HepG2 (cell line): ENCODE data around the gene P3H3. TPM values are rescaled to one million over a fixed set of nuclear protein-coding genes. Genes with fewer than 3 reads are reported as not detected.

Experiments used
- ATAC-seq: fragments of 200-7000 bp; cut with Tn5 transposase; 3 replicates; pipeline ENCODE4 v1.9.1; 2020; ENCODE audit warnings: mild to moderate bottlenecking, moderate library complexity
- BruUV-seq: library from RNA; stranded (reverse); fragments of 400-500 nt; replicated peaks from 2 replicates; lab custom pipeline; 2021; lab: Mats Ljungman, UMichigan
- CTCF ChIA-PET: fragments of 300-600 bp; formaldehyde crosslinking; extraction: SDS; loops from one replicate; lab custom pipeline; 2021; ENCODE audit warnings: low total read pairs, inconsistent platforms, low intra/inter-chr PET ratio; lab: Yijun Ruan, JAX
- POLR2A ChIA-PET: fragments of 350-600 bp; sonication (Branson Sonifier 250); formaldehyde crosslinking; loops from one replicate; lab custom pipeline; 2020; ENCODE audit warnings: antibody characterized with exemption, inconsistent platforms; lab: Yijun Ruan, JAX
- DNase-seq: peaks from one replicate; pipeline ENCODE4 v3.0.0-alpha.2; 2015; ENCODE audit warnings: low spot score
- FAIRE-seq: peaks from 3 replicates; lab custom pipeline; 2011; peaks lifted over from hg19 to GRCh38; lab: Jason Lieb, UNC
- H2AFZ ChIP-seq: one replicate; pipeline ENCODE4 v1.6.1; 2011; ENCODE audit warnings: low read length, inconsistent platforms
- H3K27ac ChIP-seq: fragments of 300-600 bp; 3 replicates; pipeline ENCODE4 v1.8.0; 2011; ENCODE audit warnings: mixed run types, mild to moderate bottlenecking, mixed read lengths, low read length, inconsistent platforms; ENCODE audit not compliant: insufficient read depth; ENCODE audit errors: extremely low read length
- H3K27me3 ChIP-seq, 2 experiments: fragments of 200-600 bp in 1 of 2; 2 replicates in 1 of 2; 3 replicates in 1 of 2; pipeline versions ENCODE4 v1.6.0 to v1.8.0; 2011; ENCODE audit warnings: low read length in 2 of 2, mild to moderate bottlenecking in 2 of 2, moderate library complexity in 2 of 2, inconsistent platforms in 1 of 2; ENCODE audit not compliant: insufficient read depth in 2 of 2, control insufficient read depth in 1 of 2
- H3K36me3 ChIP-seq, 2 experiments: fragments of 200-600 bp in 1 of 2; replicated peaks in 1 of 2; 2 replicates in 1 of 2; 3 replicates in 1 of 2; pipeline versions ENCODE4 v1.5.1 to v1.8.0; 2011; ENCODE audit warnings: low read length in 2 of 2, inconsistent platforms in 1 of 2; ENCODE audit not compliant: insufficient read depth in 2 of 2, control insufficient read depth in 1 of 2
- H3K4me1 ChIP-seq: 2 replicates; pipeline ENCODE4 v1.5.1; 2012; ENCODE audit warnings: low read length, inconsistent platforms; ENCODE audit not compliant: insufficient read depth
- H3K4me2 ChIP-seq: 2 replicates; pipeline ENCODE4 v1.6.0; 2011; ENCODE audit warnings: low read depth, low read length, inconsistent platforms
- H3K4me3 ChIP-seq, 3 experiments: fragments of 200-600 bp in 1 of 3; sonication (generic), shearing (Covaris generic) in 1 of 3; replicated peaks in 1 of 3; 2 replicates each; pipeline ENCODE4 v1.5.1; 2011 to 2016; ENCODE audit warnings: low read length in 3 of 3, inconsistent platforms in 2 of 3, low read depth in 2 of 3, mild to moderate bottlenecking in 2 of 3, control low read depth in 1 of 3, mixed read lengths in 1 of 3; ENCODE audit not compliant: insufficient read depth in 1 of 3
- H3K79me2 ChIP-seq: one replicate; pipeline ENCODE4 v1.6.1; 2011; ENCODE audit warnings: low read length, inconsistent platforms; ENCODE audit not compliant: insufficient read depth
- H3K9ac ChIP-seq: 2 replicates; pipeline ENCODE4 v1.6.0; 2011; ENCODE audit warnings: mild to moderate bottlenecking, low read depth, low read length, inconsistent platforms; ENCODE audit not compliant: insufficient read depth
- H3K9me3 ChIP-seq: 2 replicates; pipeline ENCODE4 v1.5.1; 2012; ENCODE audit warnings: mild to moderate bottlenecking, low read length
- H4K20me1 ChIP-seq: 2 replicates; pipeline ENCODE4 v1.6.0; 2011; ENCODE audit warnings: inconsistent platforms, mild to moderate bottlenecking, low read length, moderate library complexity; ENCODE audit not compliant: insufficient read depth
- ERF ChIP-seq: IDR thresholded peaks from 2 replicates; pipeline ENCODE4 v1.6.1; 2018; ENCODE audit warnings: missing biosample characterization, missing genetic modification reagents
- MTF1 ChIP-seq: sonication (generic); formaldehyde crosslinking; IDR thresholded peaks from 2 replicates; pipeline ENCODE4 v1.5.0; 2020; ENCODE audit warnings: missing genetic modification reagents
- MXI1 ChIP-seq: IDR thresholded peaks from 3 replicates; pipeline ENCODE4 v1.6.1; 2012; ENCODE audit warnings: low read depth, low read length, inconsistent platforms, borderline replicate concordance
- NCOA2 ChIP-seq: sonication (generic); formaldehyde crosslinking; IDR thresholded peaks from 2 replicates; pipeline ENCODE4 v1.8.0; 2022; ENCODE audit warnings: inconsistent platforms
- NFE2L1 ChIP-seq: sonication (generic); formaldehyde crosslinking; IDR thresholded peaks from 2 replicates; pipeline ENCODE4 v1.4.0; 2020; ENCODE audit warnings: missing genetic modification reagents, mild to moderate bottlenecking, borderline replicate concordance
- NRL ChIP-seq: sonication (generic); formaldehyde crosslinking; IDR thresholded peaks from 2 replicates; pipeline ENCODE4 v1.5.0; 2020; ENCODE audit warnings: missing genetic modification reagents, mild to moderate bottlenecking, moderate library complexity, borderline replicate concordance
- SAP130 ChIP-seq: IDR thresholded peaks from 2 replicates; pipeline ENCODE4 v1.6.1; 2016; ENCODE audit warnings: low read depth
- ZBTB7A ChIP-seq: sonication (generic); formaldehyde crosslinking; IDR thresholded peaks from 2 replicates; pipeline ENCODE4 v1.8.0; 2022; ENCODE audit warnings: mild to moderate bottlenecking, missing genetic modification reagents
- ZNF343 ChIP-seq: sonication (generic); formaldehyde crosslinking; IDR thresholded peaks from 2 replicates; pipeline ENCODE4 v1.4.0; 2020; ENCODE audit warnings: mild to moderate bottlenecking, missing genetic modification reagents
- ZNF451 ChIP-seq: sonication (generic); formaldehyde crosslinking; IDR thresholded peaks from 2 replicates; pipeline ENCODE4 v1.5.0; 2020; ENCODE audit warnings: mild to moderate bottlenecking, missing genetic modification reagents
- ZNF562 ChIP-seq: sonication (generic); formaldehyde crosslinking; IDR thresholded peaks from 2 replicates; pipeline ENCODE4 v1.8.0; 2022; ENCODE audit warnings: missing genetic modification reagents, borderline replicate concordance
- WGBS: methylation state at CpG from one replicate; pipeline ENCODE4 v1.1.6; 2017; ENCODE audit warnings: low lambda C conversion rate; 5-methylcytosine and 5-hydroxymethylcytosine counted together
- in situ Hi-C: cut with HindIII; loops from 2 replicates; pipeline ENCODE4 v1.10.0; 2017; ENCODE audit warnings: low pct_unique_long_range_greater_than_20kb; ENCODE audit not compliant: extremely low pct_ligation_motif_present
- intact Hi-C: fragments of 100-400 bp; cut with micrococcal nuclease; formaldehyde crosslinking; loops from one replicate; pipeline ENCODE4 v1.10.0; 2022; ENCODE audit not compliant: unreplicated experiment
- polyA plus RNA-seq, 8 experiments: library from polyadenylated mRNA; depleted of rRNA in 3 of 8; stranded (reverse) in 7 of 8; unstranded in 1 of 8; fragments of >200 nt; fragmentation: Illumina TruSeq in 4 of 8; extraction: Trizol in 4 of 8; gene quantifications; 2 replicates each; pipeline versions ENCODE4 v1.2.1 to v1.2.3, GENCODE V29; 2011 to 2016; ENCODE audit warnings: low read depth in 4 of 8, missing spikeins in 1 of 8, mixed read lengths in 1 of 8; ENCODE audit not compliant: insufficient read depth in 1 of 8
- total RNA-seq, 5 experiments: library from RNA; depleted of rRNA; stranded (reverse); fragments of >200 nt; fragmentation: Illumina TruSeq; extraction: Trizol; gene quantifications; 2 replicates each; pipeline ENCODE4 v1.2.3, GENCODE V29; 2016; ENCODE audit warnings: low read depth in 1 of 5
- TF ChIP-seq, protein P1 (sequence below): sonication (generic); formaldehyde crosslinking; IDR thresholded peaks from 2 replicates; pipeline ENCODE4 v1.9.0; 2021; ENCODE audit warnings: mild to moderate bottlenecking, missing genetic modification reagents
- TF ChIP-seq, protein P2 (sequence below): sonication (generic); formaldehyde crosslinking; IDR thresholded peaks from 2 replicates; pipeline ENCODE4 v1.4.0; 2020; ENCODE audit warnings: missing genetic modification reagents

Gene P3H3
- total and polyA plus RNA-seq, 2 of the 13 experiments (the other 11 are each of a cell fraction or from before 2014, with no cell fraction given): 20.1 to 20.5 TPM

DNA sequence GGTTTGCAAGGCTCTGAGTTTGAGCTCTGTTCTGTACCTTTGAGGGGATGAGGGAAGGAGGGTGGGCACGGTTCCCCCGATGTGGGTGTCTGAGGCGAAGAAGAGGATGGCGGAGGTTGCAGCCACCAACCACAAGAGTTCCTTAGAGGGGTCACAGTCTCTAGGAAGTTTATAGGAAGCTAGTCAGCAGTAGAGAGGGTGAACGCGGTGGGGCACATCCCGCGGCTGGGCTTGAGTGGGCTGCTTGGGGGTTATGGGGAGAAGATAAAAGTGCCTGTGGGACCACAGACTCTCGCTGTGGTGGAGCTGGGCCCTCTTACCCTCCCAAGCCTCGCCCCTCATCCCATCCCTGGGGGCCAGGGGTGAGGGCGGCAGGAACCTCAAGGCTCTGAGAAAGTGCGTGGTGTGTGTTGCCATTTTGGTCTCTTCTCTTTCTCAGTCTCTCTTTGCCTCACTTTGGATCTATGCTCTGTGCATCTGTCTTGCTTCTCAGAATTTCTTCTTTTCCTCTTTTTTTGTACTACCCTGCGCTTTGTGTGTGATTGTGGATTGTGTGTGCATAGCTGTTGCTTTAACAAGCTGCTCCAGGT lies 36.2 kb upstream of the P3H3 start (continued):
- TF ChIP-seq, protein P1, sequence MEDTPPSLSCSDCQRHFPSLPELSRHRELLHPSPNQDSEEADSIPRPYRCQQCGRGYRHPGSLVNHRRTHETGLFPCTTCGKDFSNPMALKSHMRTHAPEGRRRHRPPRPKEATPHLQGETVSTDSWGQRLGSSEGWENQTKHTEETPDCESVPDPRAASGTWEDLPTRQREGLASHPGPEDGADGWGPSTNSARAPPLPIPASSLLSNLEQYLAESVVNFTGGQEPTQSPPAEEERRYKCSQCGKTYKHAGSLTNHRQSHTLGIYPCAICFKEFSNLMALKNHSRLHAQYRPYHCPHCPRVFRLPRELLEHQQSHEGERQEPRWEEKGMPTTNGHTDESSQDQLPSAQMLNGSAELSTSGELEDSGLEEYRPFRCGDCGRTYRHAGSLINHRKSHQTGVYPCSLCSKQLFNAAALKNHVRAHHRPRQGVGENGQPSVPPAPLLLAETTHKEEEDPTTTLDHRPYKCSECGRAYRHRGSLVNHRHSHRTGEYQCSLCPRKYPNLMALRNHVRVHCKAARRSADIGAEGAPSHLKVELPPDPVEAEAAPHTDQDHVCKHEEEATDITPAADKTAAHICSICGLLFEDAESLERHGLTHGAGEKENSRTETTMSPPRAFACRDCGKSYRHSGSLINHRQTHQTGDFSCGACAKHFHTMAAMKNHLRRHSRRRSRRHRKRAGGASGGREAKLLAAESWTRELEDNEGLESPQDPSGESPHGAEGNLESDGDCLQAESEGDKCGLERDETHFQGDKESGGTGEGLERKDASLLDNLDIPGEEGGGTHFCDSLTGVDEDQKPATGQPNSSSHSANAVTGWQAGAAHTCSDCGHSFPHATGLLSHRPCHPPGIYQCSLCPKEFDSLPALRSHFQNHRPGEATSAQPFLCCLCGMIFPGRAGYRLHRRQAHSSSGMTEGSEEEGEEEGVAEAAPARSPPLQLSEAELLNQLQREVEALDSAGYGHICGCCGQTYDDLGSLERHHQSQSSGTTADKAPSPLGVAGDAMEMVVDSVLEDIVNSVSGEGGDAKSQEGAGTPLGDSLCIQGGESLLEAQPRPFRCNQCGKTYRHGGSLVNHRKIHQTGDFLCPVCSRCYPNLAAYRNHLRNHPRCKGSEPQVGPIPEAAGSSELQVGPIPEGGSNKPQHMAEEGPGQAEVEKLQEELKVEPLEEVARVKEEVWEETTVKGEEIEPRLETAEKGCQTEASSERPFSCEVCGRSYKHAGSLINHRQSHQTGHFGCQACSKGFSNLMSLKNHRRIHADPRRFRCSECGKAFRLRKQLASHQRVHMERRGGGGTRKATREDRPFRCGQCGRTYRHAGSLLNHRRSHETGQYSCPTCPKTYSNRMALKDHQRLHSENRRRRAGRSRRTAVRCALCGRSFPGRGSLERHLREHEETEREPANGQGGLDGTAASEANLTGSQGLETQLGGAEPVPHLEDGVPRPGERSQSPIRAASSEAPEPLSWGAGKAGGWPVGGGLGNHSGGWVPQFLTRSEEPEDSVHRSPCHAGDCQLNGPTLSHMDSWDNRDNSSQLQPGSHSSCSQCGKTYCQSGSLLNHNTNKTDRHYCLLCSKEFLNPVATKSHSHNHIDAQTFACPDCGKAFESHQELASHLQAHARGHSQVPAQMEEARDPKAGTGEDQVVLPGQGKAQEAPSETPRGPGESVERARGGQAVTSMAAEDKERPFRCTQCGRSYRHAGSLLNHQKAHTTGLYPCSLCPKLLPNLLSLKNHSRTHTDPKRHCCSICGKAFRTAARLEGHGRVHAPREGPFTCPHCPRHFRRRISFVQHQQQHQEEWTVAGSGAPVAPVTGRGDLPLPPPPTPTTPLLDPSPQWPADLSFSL (CRISPR knock-in tag): peak; percentile 75; the same call in 1 of the 2 replicates

DNA sequence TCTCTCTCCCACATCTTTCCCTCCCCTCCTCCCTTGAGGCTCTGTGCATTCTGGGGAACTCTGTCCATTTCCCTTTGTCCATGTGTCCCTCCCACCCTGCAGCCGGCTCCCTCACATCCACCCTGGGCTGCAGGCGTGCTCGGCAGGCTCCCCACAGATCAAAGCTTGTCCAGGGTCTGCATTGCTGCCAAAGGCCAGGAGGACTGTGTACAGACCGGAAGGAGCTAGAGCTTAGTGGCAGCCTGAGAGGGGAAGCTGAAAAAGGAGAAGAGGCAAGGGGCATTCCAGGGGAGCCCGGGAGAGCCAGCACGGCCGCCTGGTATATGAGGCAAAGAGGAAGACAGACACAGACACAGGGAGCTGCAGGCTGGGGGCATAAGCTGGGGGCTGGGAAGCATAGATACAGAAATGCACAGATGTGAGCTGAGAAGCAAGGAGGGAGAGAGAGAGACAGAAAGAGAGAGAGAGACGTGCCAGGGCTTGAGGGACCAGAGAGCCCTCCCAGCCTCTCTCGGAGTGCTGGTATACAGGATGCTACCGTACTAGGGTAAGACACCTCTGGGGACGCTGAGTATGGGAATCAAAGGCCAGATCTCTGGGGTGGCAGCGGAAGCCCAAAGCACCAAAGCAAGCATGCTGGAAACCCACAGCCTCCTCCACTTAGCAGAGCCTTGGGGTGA lies 35.5 kb upstream of the P3H3 start:
- peak overlapping the region; percentile 78 for H3K4me2 ChIP-seq
- no peaks in the 10 kb centered on the region; a peak in 1 of 5 replicates for H3K27me3 ChIP-seq
- no peaks in the 10 kb centered on the region for H4K20me1 ChIP-seq
- 17% methylated on average over 12 of the region's 12 CpGs for WGBS
- no peaks in the 10 kb centered on the region for H3K79me2 ChIP-seq
- FAIRE-seq (peak; percentile 75), ATAC-seq (peak; percentile 97), DNase-seq (peak; percentile 87)
- peak overlapping the region; percentile 63 for H2AFZ ChIP-seq
- H3K9ac ChIP-seq: peak overlapping the region; percentile 57
- peaks cover 59% of the 10 kb centered on the region for H3K4me1 ChIP-seq
- H3K9me3 ChIP-seq: no peaks in the 10 kb centered on the region
- intact Hi-C loops: no loop called here
- H3K27ac ChIP-seq: peak overlapping the region; percentile 74
- no peaks in the 10 kb centered on the region for H3K36me3 ChIP-seq
- in situ Hi-C loops: no loop called here
- ChIA-PET POLR2A (interaction anchor here (1.0 to 2.6 kb wide), 13 partner anchors 11 to 300 kb away, joined by 3 to 25 read pairs (median 4); partner anchors contain the start of genes CDCA3, COPS7A, GAPDH and GPR162), CTCF (no interaction called here)
- peak overlapping the region in 2 of 3 experiments; percentile 27 to 58; a peak in 4 of 6 replicates for H3K4me3 ChIP-seq
- BruUV-seq: no TSS peak
- no peak for TF ChIP-seq MTF1 (CRISPR knock-in tag)
- TF ChIP-seq ERF (CRISPR knock-in tag): peak; percentile 77; the same call in 1 of the 2 replicates
- no peak for TF ChIP-seq ZNF562 (CRISPR knock-in tag)
- TF ChIP-seq, protein P2, sequence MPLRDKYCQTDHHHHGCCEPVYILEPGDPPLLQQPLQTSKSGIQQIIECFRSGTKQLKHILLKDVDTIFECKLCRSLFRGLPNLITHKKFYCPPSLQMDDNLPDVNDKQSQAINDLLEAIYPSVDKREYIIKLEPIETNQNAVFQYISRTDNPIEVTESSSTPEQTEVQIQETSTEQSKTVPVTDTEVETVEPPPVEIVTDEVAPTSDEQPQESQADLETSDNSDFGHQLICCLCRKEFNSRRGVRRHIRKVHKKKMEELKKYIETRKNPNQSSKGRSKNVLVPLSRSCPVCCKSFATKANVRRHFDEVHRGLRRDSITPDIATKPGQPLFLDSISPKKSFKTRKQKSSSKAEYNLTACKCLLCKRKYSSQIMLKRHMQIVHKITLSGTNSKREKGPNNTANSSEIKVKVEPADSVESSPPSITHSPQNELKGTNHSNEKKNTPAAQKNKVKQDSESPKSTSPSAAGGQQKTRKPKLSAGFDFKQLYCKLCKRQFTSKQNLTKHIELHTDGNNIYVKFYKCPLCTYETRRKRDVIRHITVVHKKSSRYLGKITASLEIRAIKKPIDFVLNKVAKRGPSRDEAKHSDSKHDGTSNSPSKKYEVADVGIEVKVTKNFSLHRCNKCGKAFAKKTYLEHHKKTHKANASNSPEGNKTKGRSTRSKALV (CRISPR knock-in tag): no peak
- peak; percentile 50; the same call in 1 of the 2 replicates for TF ChIP-seq ZNF451
- peak; percentile 88; the same call in 1 of the 2 replicates for TF ChIP-seq ZBTB7A
- TF ChIP-seq NRL (CRISPR knock-in tag): no peak; the same call in 1 of the 2 replicates
- TF ChIP-seq NFE2L1: no peak
- 0 out of 2 replicates have a peak, but pooled peaks have one; percentile 16 for TF ChIP-seq ZNF343 (CRISPR knock-in tag)
- TF ChIP-seq MXI1: peak; percentile 23; the same call in 1 of the 3 replicates
- peak; percentile 91 for TF ChIP-seq SAP130 (CRISPR knock-in tag)
- peak; percentile 75 for TF ChIP-seq NCOA2 (CRISPR knock-in tag)
